A549 (cell line): Measurements from ENCODE around the gene NKAPD1. TPM values are rescaled to one million over a fixed set of nuclear protein-coding genes. Genes with fewer than 3 reads are reported as not detected.

Experiments used
- ATAC-seq, 2 experiments: fragments of 200-7000 bp in 1 of 2; fragments of >200 bp in 1 of 2; cut with Nextera tagmentation in 1 of 2; cut with Tn5 transposase in 1 of 2; 3 replicates each; pipeline versions ENCODE4 v1.8.0 to v1.9.1; 2018 to 2020; ENCODE audit warnings: mild to moderate bottlenecking in 1 of 2, moderate library complexity in 1 of 2
- CTCF ChIA-PET: fragments of 300-600 bp; sonication (Branson Sonifier 250); formaldehyde crosslinking; extraction: SDS; loops from one replicate; lab custom pipeline; 2021; ENCODE audit warnings: antibody characterized with exemption, inconsistent platforms; lab: Yijun Ruan, JAX
- POLR2A ChIA-PET: fragments of 350-600 bp; formaldehyde crosslinking; extraction: SDS; loops from one replicate; lab custom pipeline; 2021; ENCODE audit warnings: antibody characterized with exemption, inconsistent platforms; lab: Yijun Ruan, JAX
- DNase-seq, 2 experiments: peaks; one replicate each; pipeline versions ENCODE4 v3.0.0 to v3.0.0-alpha.2; 2011 to 2016; ENCODE audit warnings: low read depth in 1 of 2, low spot score in 1 of 2
- FAIRE-seq: peaks from 2 replicates; lab custom pipeline; 2011; peaks lifted over from hg19 to GRCh38; lab: Jason Lieb, UNC
- H3K27ac ChIP-seq, 2 experiments: fragments of >200 bp; sonication (Bioruptor Twin); formaldehyde crosslinking; 3 replicates each; pipeline ENCODE4 v1.5.1; 2016 to 2017
- H3K4me1 ChIP-seq: fragments of >200 bp; sonication (Bioruptor Twin); formaldehyde crosslinking; 3 replicates; pipeline ENCODE4 v1.6.1; 2016
- H3K4me2 ChIP-seq: fragments of >200 bp; sonication (Bioruptor Twin); formaldehyde crosslinking; 3 replicates; pipeline ENCODE4 v1.6.1; 2016
- H3K4me3 ChIP-seq: fragments of >200 bp; sonication (Bioruptor Twin); formaldehyde crosslinking; 3 replicates; pipeline ENCODE4 v1.5.1; 2016
- H3K9me3 ChIP-seq: fragments of >200 bp; sonication (Bioruptor Twin); formaldehyde crosslinking; 3 replicates; pipeline ENCODE4 v1.6.1; 2016
- MYC ChIP-seq: IDR thresholded peaks from 2 replicates; pipeline ENCODE4 v1.6.1; 2012; ENCODE audit warnings: mild to moderate bottlenecking, inconsistent platforms, low read length, improper control_type of control experiment, borderline replicate concordance
- SMC3 ChIP-seq: fragments of >200 bp; sonication (Bioruptor Twin); formaldehyde crosslinking; IDR thresholded peaks from 3 replicates; pipeline ENCODE4 v1.6.1; 2018; ENCODE audit warnings: inconsistent platforms
- WGBS: methylation state at CpG from one replicate; pipeline ENCODE4 v1.1.6; 2017; ENCODE audit errors: missing lambda C conversion rate; 5-methylcytosine and 5-hydroxymethylcytosine counted together
- polyA plus RNA-seq, 4 experiments: library from polyadenylated mRNA; depleted of rRNA in 3 of 4; stranded (reverse); fragments of >200 nt; fragmentation: RNase III in 1 of 4; extraction: RNeasy Plus Mini Kit Qiagen cat#74134 plus additional on column Dnase treatment in 1 of 4; gene quantifications; 2 replicates in 3 of 4; 3 replicates in 1 of 4; pipeline ENCODE4 v1.2.3, GENCODE V29; 2011 to 2017
- small RNA-seq, 6 experiments: library from RNA; depleted of rRNA; stranded (forward); fragments of <200 nt; gene quantifications; one replicate each; pipeline ENCODE3, GENCODE V24; 2012

The NKAPD1 gene
- polyA plus RNA-seq, 2 of the 4 experiments (the other 2 are of a cell fraction), result 16.6 to 20.1 TPM

- H3K4me1 ChIP-seq, result peaks cover 3% of the 10 kb centered on the region; the same call in 2 of the 3 replicates
- no peak for DNase-seq
- 92% methylated on average over 4 of the region's 4 CpGs for WGBS
- no peak for ATAC-seq
- H3K4me3 ChIP-seq, result no peak overlapping the region
- POLR2A ChIA-PET, result no interaction called here
- CTCF ChIA-PET, result interaction anchor here (1.5 kb wide), 1 partner anchor 21 kb away, joined by 3 read pairs; no protein-coding TSS in a partner anchor
- no peak for TF ChIP-seq SMC3
- no peak for TF ChIP-seq MYC
- TF ChIP-seq, all 56 proteins: peak for 0
- no peaks in the 10 kb centered on the region for H3K9me3 ChIP-seq
- no peak overlapping the region for H3K27ac ChIP-seq
- H3K4me2 ChIP-seq, result no peak overlapping the region
- no peak for FAIRE-seq
These were observed 60.4 kb downstream of the NKAPD1 start for GRCh38 chr11:112134473-112134872.

Small RNAs within 50 kb of the gene (small RNA-seq; reads per million reads assigned to genes)
- 0 reads per million in 6 experiments for gene AP000907.3
- gene RNU6-893P, result 0 to 0.26 (median 0.04) reads per million in 6 experiments

Other genes with a start within 250 kb of the NKAPD1 start
- 31.4 and 33.3 TPM in 2 replicates for gene ALG9, start 202.7 kb upstream of the NKAPD1 start, polyA plus RNA-seq (2011; rRNA removed)
- gene ALG9, start 202.7 kb upstream of the NKAPD1 start, polyA plus RNA-seq (2017; fragmentation: RNase III; extraction: RNeasy Plus Mini Kit Qiagen cat#74134 plus additional on column Dnase treatment), result 15.0 to 15.8 TPM (median 15.3 TPM) in 3 replicates
- gene FDXACB1, start 195.1 kb upstream of the NKAPD1 start, polyA plus RNA-seq (2011; rRNA removed), result 2.4 and 3.0 TPM in 2 replicates
- 1.9 to 2.1 TPM (median 2.1 TPM) in 3 replicates for gene FDXACB1, start 195.1 kb upstream of the NKAPD1 start, polyA plus RNA-seq (2017; fragmentation: RNase III; extraction: RNeasy Plus Mini Kit Qiagen cat#74134 plus additional on column Dnase treatment)
- 59.7 and 84.6 TPM in 2 replicates for gene CFAP68, start 194.8 kb upstream of the NKAPD1 start, polyA plus RNA-seq (2011; rRNA removed)
- gene CFAP68, start 194.8 kb upstream of the NKAPD1 start, polyA plus RNA-seq (2017; fragmentation: RNase III; extraction: RNeasy Plus Mini Kit Qiagen cat#74134 plus additional on column Dnase treatment), result 36.3 to 40.3 TPM (median 36.5 TPM) in 3 replicates
- gene CRYAB, start 162.5 kb upstream of the NKAPD1 start, polyA plus RNA-seq (2011; rRNA removed), result 1.1 and 3.1 TPM in 2 replicates
- gene CRYAB, start 162.5 kb upstream of the NKAPD1 start, polyA plus RNA-seq (2017; fragmentation: RNase III; extraction: RNeasy Plus Mini Kit Qiagen cat#74134 plus additional on column Dnase treatment), result 4.1 to 25.3 TPM (median 4.8 TPM) in 3 replicates
- 0.07 TPM in 1 of 2 replicates, not detected in the other for gene HSPB2, start 161.6 kb upstream of the NKAPD1 start, polyA plus RNA-seq (2011; rRNA removed)
- gene HSPB2, start 161.6 kb upstream of the NKAPD1 start, polyA plus RNA-seq (2017; fragmentation: RNase III; extraction: RNeasy Plus Mini Kit Qiagen cat#74134 plus additional on column Dnase treatment), result not detected in 3 replicates
- 0.13 and 0.19 TPM in 2 replicates for gene C11orf52, start 155.4 kb upstream of the NKAPD1 start, polyA plus RNA-seq (2011; rRNA removed)
- 0.08 TPM in 1 of 3 replicates, not detected in the others for gene C11orf52, start 155.4 kb upstream of the NKAPD1 start, polyA plus RNA-seq (2017; fragmentation: RNase III; extraction: RNeasy Plus Mini Kit Qiagen cat#74134 plus additional on column Dnase treatment)
- gene DIXDC1, start 137.0 kb upstream of the NKAPD1 start, polyA plus RNA-seq (2011; rRNA removed), result 6.9 and 7.9 TPM in 2 replicates
- gene DIXDC1, start 137.0 kb upstream of the NKAPD1 start, polyA plus RNA-seq (2017; fragmentation: RNase III; extraction: RNeasy Plus Mini Kit Qiagen cat#74134 plus additional on column Dnase treatment), result 5.5 to 7.4 TPM (median 7.1 TPM) in 3 replicates
- gene DLAT, start 48.9 kb upstream of the NKAPD1 start, polyA plus RNA-seq (2011; rRNA removed), result 33.0 and 42.8 TPM in 2 replicates
- 32.1 to 33.3 TPM (median 32.5 TPM) in 3 replicates for gene DLAT, start 48.9 kb upstream of the NKAPD1 start, polyA plus RNA-seq (2017; fragmentation: RNase III; extraction: RNeasy Plus Mini Kit Qiagen cat#74134 plus additional on column Dnase treatment)
- gene PIH1D2, start 282 bp upstream of the NKAPD1 start, polyA plus RNA-seq (2011; rRNA removed), result 1.4 and 1.9 TPM in 2 replicates
- 0.98 to 1.3 TPM (median 1.2 TPM) in 3 replicates for gene PIH1D2, start 282 bp upstream of the NKAPD1 start, polyA plus RNA-seq (2017; fragmentation: RNase III; extraction: RNeasy Plus Mini Kit Qiagen cat#74134 plus additional on column Dnase treatment)
- gene TIMM8B, start 12.5 kb downstream of the NKAPD1 start, polyA plus RNA-seq (2011; rRNA removed), result 84.5 and 126 TPM in 2 replicates
- gene TIMM8B, start 12.5 kb downstream of the NKAPD1 start, polyA plus RNA-seq (2017; fragmentation: RNase III; extraction: RNeasy Plus Mini Kit Qiagen cat#74134 plus additional on column Dnase treatment), result 85.3 to 94.0 TPM (median 87.6 TPM) in 3 replicates
- 86.3 and 122 TPM in 2 replicates for gene SDHD, start 12.6 kb downstream of the NKAPD1 start, polyA plus RNA-seq (2011; rRNA removed)
- gene SDHD, start 12.6 kb downstream of the NKAPD1 start, polyA plus RNA-seq (2017; fragmentation: RNase III; extraction: RNeasy Plus Mini Kit Qiagen cat#74134 plus additional on column Dnase treatment), result 91.5 to 94.5 TPM (median 94.1 TPM) in 3 replicates
- 87.1 and 95.5 TPM in 2 replicates for gene IL18, start 89.8 kb downstream of the NKAPD1 start, polyA plus RNA-seq (2011; rRNA removed)
- 114 to 122 TPM (median 119 TPM) in 3 replicates for gene IL18, start 89.8 kb downstream of the NKAPD1 start, polyA plus RNA-seq (2017; fragmentation: RNase III; extraction: RNeasy Plus Mini Kit Qiagen cat#74134 plus additional on column Dnase treatment)
- gene TEX12, start 93.1 kb downstream of the NKAPD1 start, polyA plus RNA-seq (2011; rRNA removed), result not detected in 2 replicates
- not detected in 3 replicates for gene TEX12, start 93.1 kb downstream of the NKAPD1 start, polyA plus RNA-seq (2017; fragmentation: RNase III; extraction: RNeasy Plus Mini Kit Qiagen cat#74134 plus additional on column Dnase treatment)
- 1.9 and 2.1 TPM in 2 replicates for gene BCO2, start 101.2 kb downstream of the NKAPD1 start, polyA plus RNA-seq (2011; rRNA removed)
- gene BCO2, start 101.2 kb downstream of the NKAPD1 start, polyA plus RNA-seq (2017; fragmentation: RNase III; extraction: RNeasy Plus Mini Kit Qiagen cat#74134 plus additional on column Dnase treatment), result 0.79 to 1.8 TPM (median 1.3 TPM) in 3 replicates
- gene PTS, start 152.1 kb downstream of the NKAPD1 start, polyA plus RNA-seq (2011; rRNA removed), result 34.0 and 48.5 TPM in 2 replicates
- 33.6 to 34.4 TPM (median 33.9 TPM) in 3 replicates for gene PTS, start 152.1 kb downstream of the NKAPD1 start, polyA plus RNA-seq (2017; fragmentation: RNase III; extraction: RNeasy Plus Mini Kit Qiagen cat#74134 plus additional on column Dnase treatment)
- not detected in 2 replicates for gene PLET1, start 186.6 kb downstream of the NKAPD1 start, polyA plus RNA-seq (2011; rRNA removed)
- gene PLET1, start 186.6 kb downstream of the NKAPD1 start, polyA plus RNA-seq (2017; fragmentation: RNase III; extraction: RNeasy Plus Mini Kit Qiagen cat#74134 plus additional on column Dnase treatment), result not detected in 3 replicates